Neural progenitor cell (in vitro differentiated cells): ENCODE data around the gene ITPA.

ENCODE experiments used
- CTCF ChIP-seq: fragments of 200-600 bp; sonication (generic); IDR thresholded peaks from 2 replicates; pipeline ENCODE4 v1.5.1; 2017; ENCODE audit warnings: antibody characterized with exemption, mild to moderate bottlenecking
- EZH2 ChIP-seq: fragments of 200-600 bp; sonication (generic); IDR thresholded peaks from 2 replicates; pipeline ENCODE4 v1.6.1; 2017; ENCODE audit warnings: antibody characterized with exemption, mild to moderate bottlenecking, moderate library complexity
- EZH2phosphoT487 ChIP-seq: fragments of 200-600 bp; sonication (generic); IDR thresholded peaks from 2 replicates; pipeline ENCODE4 v1.6.1; 2017; ENCODE audit warnings: antibody characterized with exemption

DNA sequence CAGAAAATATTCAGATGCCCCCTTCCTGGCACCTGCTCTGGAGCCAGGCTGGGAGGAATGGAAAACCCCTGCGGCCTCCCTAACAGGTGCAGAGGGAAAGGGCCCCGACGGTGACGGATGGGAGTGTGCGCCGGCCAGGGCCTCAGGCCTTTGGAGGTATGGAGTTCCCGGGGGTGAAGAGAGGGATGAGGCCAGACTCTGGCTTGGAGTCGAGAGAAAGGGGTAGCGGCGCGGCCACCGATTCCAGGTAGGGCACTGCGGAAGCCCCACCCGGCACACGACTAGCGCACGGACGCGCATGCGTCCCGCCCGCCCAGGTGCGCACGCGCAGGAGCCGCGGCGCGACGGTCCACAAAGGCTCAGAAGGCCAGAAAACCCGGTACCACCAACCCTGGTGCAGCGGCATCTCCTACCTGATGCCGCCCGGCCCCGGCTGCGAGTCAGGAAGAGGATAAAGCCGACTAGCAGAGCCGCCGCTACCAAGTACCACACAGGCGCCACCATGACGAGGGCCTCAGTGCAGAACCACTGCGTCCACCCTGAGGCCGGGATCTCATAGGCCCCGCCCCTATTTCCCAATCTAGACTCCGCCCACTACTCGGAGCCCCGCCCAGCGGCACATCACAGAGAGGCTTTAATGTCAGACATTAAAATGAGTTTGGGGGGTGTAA, 5.0 kb upstream of the ITPA start, which contains the start of gene DDRGK1:
- TF ChIP-seq CTCF (no peak), EZH2 (no peak), EZH2phosphoT487 (no peak)
